Dermis blood vessel endothelial cell (primary cell): ENCODE results near the gene PRR33. TPM values are rescaled to one million over a fixed set of nuclear protein-coding genes. Genes with fewer than 3 reads are reported as not detected.

Experiments
- DNase-seq: peaks from one replicate; pipeline ENCODE4 v3.0.0; 2010
- total RNA-seq: library from RNA; depleted of rRNA; stranded (reverse); fragments of >200 nt; gene quantifications from 2 replicates; pipeline ENCODE4 v1.2.3, GENCODE V29; 2014

PRR33 gene
- total RNA-seq, 1 donor from 2014 or later, result not detected

DNA sequence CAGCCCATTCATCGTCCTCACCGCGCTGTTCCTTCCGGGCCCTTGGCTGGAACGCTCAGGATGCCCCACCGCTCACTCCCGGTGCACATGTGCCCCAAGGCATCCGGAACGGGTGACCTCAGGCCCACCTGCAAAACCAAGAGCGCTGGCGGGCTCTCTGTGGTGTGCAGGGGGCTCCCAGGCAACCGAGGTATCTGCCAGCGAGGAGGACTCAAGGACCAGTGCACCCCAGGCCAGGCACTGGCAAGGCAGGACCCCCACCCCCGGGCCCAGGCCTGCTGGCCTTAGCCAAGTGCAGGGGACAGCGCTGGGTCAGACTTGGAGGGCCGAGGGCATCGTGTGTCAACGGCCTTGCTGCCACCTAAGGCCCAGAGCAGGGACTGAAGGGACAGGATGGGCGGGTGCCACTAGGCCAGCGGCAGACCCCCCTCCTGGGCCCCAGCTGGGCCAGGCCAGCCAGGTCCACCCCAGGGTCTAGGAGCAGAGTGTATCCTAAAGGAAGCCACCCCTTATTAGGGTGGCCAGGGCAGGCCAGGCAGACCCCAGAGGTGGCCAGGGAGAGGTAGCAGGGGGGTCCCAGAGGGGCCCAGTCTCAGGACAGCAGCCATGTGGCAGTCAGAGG, 36.3 kb upstream of the PRR33 start:
- DNase-seq, result no peak

GRCh38 chr11:1927026-1927847, 35.5 kb upstream of the PRR33 start:
- DNase-seq, result no peak

DNA sequence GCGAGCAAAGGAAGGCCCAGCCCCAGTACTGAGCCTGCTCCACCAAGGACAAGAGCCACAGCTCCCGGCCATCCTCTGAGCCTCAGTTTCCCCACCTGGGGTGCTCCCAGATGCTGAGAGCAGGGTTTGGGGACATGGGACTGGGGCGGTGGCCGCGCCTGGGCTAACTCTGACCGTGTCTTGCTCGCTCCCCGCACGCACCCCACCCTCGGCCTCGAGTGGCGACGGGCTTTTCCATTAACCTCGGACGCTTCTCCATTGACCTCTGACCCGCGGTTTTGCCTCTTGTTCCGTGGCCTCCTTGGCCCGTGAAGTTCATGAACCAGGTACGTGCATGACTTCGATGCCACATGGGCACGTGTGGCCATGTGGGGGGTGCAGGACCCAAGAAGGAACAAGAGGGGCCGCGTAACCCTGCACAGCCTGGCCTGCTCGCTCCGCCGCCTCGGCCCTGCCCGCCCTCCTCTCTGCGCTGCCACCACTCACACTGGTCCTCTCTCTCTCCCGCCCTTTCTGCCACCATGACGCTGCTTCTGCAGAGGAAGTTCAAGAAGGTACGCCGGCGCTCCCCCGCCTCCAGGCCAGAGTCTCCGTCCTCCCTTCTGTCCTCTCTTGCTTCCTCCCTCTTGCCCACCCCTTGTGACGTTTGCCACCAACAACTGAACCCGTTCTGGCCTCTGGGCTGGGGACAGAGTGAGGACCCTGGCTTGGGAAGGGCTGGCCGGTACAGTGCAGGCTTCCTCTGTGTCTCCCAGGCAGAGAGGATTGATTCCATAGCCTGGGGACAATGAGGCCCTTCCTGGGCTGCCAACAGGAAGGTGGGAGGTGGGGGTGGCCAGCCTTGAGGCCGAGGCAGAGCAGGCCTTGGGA, 34.7 kb upstream of the PRR33 start:
- no peak for DNase-seq

- no peak for DNase-seq
Measured at GRCh38 chr11:1925373-1926155, 33.9 kb upstream of the PRR33 start.

- no peak for DNase-seq
Measured at GRCh38 chr11:1924646-1925372, 33.1 kb upstream of the PRR33 start.

GRCh38 chr11:1924181-1924580, 32.5 kb upstream of the PRR33 start:
- no peak for DNase-seq

GRCh38 chr11:1923201-1923956, 31.7 kb upstream of the PRR33 start:
- no peak for DNase-seq

DNA sequence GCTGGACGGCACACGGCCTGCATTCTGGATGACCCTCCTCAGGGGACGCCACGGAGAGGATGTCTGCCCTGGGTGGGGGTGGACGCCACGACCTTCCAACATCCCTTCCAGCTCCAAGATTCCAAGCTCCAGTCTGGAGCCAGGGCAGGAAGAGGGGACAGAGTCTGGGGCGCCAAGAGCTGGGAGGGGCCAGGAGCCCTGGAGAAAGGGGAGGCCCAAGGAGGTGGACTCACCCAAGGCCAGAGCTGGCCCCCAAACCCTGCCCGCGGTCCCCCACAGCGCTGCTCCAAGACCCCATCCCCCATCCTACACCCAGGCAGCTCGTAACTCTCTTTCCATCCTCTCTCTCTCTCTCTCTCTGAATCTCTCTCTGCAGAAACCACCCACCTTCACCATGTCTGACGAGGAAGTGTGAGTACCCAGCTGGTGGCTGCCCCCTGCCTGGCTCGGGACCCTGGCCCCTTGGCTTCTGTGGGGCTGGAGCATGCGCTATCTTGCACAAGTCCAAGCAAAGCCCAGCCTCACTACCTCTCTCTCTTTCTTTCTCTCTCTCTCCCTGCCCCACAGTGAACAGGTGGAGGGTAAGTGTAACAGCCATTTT, 30.9 kb upstream of the PRR33 start:
- no peak for DNase-seq

DNA sequence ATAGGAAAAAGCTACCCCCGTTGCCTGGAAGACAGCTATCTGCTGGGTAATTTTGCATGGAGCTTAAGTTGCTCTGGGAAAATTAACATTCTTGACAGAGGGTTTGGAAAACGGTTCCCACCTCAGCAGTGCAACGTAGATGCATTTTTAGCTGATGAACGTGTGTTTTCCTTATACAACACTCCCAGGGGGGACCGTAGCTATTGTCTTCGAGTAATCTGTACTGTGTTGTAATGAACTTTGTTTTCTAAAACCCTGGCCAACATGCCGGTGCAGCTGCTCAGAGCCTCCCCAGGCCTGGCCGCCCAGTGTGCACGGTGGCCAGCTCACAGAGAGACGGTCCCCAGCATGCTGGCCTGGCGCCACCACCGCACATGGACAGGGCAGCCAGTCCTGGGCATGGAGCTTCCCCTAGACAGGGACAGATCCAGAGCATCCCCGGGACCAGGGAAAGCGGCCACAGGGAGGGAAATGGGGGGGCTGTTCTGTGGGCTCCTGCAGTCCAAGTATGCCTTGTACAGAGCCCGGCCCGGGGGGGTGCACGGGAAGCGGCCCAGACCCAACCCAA, 30.0 kb upstream of the PRR33 start:
- peak; percentile 47 for DNase-seq

DNA sequence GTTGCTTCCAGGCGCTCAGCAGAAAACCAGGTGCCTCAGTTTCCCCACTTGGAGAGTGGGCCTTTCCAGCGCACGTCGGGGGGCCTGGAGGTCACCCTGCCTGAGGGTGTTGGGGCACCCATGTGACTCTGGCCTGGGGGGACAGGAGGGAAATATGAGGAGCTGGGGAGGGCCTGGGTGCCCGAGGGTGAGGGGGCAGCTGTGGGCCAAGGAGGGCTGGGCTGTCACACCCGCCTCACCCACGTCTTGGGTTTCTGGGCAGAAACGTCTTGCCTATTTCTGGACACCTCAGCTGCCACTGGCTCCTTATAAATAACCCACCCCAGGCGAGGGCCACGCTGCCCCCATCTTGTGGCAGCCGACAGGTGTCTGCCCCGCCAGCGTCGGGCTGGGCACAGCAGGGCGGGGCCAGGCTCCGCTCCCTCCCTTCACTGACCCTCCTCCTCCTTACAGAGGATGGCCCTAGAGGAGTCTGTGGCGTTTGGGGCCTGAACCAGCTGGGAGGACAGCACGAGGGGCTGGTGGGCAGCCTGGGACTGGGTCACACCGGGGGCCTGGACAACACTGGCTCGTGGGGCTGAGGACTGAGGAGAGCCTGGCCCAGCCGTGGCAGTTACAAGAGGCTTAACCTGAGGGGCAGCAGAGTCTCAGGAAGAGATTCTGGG, 29.3 kb upstream of the PRR33 start:
- no peak for DNase-seq

DNA sequence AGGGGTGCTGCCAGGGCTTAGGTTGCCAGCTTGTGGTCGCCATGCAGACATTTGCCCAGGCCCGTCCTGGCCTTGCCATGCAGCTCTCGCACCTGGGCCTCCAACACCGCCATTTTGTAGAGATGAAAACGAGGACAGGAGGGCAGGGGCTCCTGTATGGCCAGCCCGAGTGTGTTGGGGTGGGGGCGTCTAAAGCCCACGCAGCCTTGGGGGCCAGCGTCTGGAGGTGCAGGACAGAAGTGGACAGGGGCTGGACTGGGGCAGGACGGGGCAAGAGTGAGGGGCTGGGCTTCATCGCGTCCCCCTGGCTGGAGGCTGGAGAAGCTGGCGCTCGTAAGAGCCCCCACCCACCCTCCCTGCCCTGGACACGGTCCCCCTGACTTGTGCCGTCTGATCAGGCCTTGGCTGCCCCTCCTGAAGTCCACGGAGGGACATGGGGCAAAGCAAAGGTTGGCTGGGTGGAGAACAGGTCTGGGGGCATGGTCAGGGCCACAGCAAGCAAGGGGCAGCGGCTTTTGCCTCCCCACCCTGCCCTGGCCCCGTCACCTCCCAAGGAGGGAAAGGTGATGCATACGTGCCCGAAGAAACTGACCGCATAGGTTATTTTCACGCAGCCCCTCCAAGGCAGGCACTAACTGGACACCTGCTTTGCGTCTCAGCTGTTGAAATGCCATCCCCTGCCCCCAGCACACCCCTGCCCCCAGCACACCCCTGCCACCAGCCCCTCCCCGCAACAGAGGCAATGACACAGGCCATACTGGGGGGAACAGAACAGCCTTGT, 28.6 kb upstream of the PRR33 start:
- DNase-seq, result no peak

- DNase-seq, result no peak
Measured at GRCh38 chr11:1919391-1920127, 27.9 kb upstream of the PRR33 start, which contains the start of gene TNNT3. TSS of gene TNNT3 (plus strand) at chr11:1919703. CDS start at chr11:1922875, 3,172 bp downstream.

GRCh38 chr11:1918436-1919315, 27.0 kb upstream of the PRR33 start:
- DNase-seq, result no peak

DNA sequence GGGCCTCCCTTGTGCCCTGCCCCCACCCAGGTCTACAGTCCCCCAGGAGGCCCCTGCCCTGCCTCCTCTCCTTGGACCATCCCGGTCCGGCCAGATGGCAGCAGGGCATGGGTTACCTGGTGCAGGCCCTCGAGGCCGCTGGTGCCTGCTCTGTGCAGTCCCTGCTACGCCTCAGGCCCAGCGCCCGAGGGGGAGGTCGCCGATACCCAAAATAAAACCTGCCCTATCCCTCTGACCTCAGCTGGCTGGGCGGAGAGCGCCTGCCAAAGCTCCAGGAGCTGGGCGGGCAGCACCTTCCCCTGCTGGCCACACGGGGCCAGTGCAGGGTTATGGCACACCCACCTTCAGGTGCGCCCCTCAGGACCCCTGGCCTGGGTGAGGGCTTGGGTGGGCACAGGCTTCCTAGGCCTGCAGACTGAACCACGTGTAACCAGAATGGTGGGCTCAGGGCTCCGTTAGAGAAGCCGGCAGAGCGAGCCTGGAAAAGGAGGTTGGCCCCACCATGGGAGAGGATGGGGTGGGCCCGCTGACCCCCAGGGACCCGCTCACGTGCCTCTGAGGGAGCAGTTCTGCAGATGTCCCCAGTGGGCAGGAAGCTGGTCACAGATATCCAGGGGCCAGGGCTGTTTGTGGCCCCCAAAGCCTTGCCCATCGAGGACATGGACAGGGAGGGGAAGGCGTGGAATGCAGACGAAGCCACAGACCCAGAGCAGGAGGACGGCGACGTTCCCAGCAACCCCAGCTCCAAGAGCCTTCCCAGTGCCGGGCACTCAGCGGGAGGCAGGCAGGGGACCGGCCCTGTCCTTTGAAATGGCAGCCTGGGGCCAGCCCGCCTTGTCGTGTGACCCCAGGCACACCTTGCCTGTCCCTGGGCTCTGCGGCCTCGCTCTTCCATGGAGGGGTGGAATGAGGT, 26.1 kb upstream of the PRR33 start:
- no peak for DNase-seq

GRCh38 chr11:1916986-1917522, 25.4 kb upstream of the PRR33 start:
- no peak for DNase-seq
